Fibroblast of mammary gland (primary cell): ENCODE measurements around the gene ZDBF2.
"Not testable (repeated sequence)": the region's sequence is repeated elsewhere in the genome, so short reads cannot be mapped to it uniquely, and the experiment has no call there.

Experiments used
- DNase-seq: peaks from one replicate; pipeline ENCODE4 v3.0.0-alpha.2; 2010; ENCODE audit warnings: low read depth
- H3K4me3 ChIP-seq: 2 replicates; pipeline ENCODE4 v1.5.1; 2011; ENCODE audit warnings: low read depth, mild to moderate bottlenecking, low read length, moderate library complexity; ENCODE audit not compliant: control insufficient read depth
- CTCF ChIP-seq: conservative IDR thresholded peaks from 2 replicates; pipeline ENCODE4 v1.5.1; 2011; ENCODE audit warnings: low read depth, low read length, inconsistent platforms; ENCODE audit not compliant: control insufficient read depth, insufficient read depth

ZDBF2 gene

GRCh38 chr2:206274434-206275311, at the start of gene ZDBF2:
Gene ZDBF2, plus strand, starts transcription at chr2:206274663. Its CDS starts 7,187 bp downstream, at chr2:206281850.
- peak within 1 kb of the TSS; percentile 60 for H3K4me3 ChIP-seq
- no peak for TF ChIP-seq CTCF
- peak; percentile 64 for DNase-seq

- DNase-seq: no peak
Measured at GRCh38 chr2:206225435-206226232, 48.8 kb upstream of the ZDBF2 start.

GRCh38 chr2:206228636-206229035, 45.8 kb upstream of the ZDBF2 start:
- H3K4me3 ChIP-seq, DNase-seq: not testable (repeated sequence)

More at GRCh38 chr2:206225435-206226232, 48.8 kb upstream of the ZDBF2 start:
- no peak for TF ChIP-seq CTCF
- no peak overlapping the region for H3K4me3 ChIP-seq

- no peak for DNase-seq
- no peak for TF ChIP-seq CTCF
- no peak overlapping the region for H3K4me3 ChIP-seq
Measured at GRCh38 chr2:206229642-206230041, 44.8 kb upstream of the ZDBF2 start.

GRCh38 chr2:206230060-206230762, 44.3 kb upstream of the ZDBF2 start:
- TF ChIP-seq CTCF: peak; percentile 6
- no peak overlapping the region for H3K4me3 ChIP-seq
- DNase-seq: no peak

- no peak for TF ChIP-seq CTCF
- DNase-seq: no peak
- H3K4me3 ChIP-seq: no peak overlapping the region
Measured at GRCh38 chr2:206231669-206232286, 42.7 kb upstream of the ZDBF2 start.
